HG02571 (cell line): ENCODE results near the gene ZDHHC17.
A peak's percentile ranks its signal among the peaks of the same experiment; 100 is the strongest.
"Not testable (repeated sequence)": the region's sequence is repeated elsewhere in the genome, so short reads cannot be mapped to it uniquely, and the experiment has no call there.

ENCODE experiments used
- ATAC-seq: cut with Tn5 transposase; IDR thresholded peaks from one replicate; pipeline ENCODE4 v1.9.1; 2021; ENCODE audit warnings: mild to moderate bottlenecking, moderate library complexity; ENCODE audit not compliant: unreplicated experiment

Gene ZDHHC17

GRCh38 chr12:76763746-76764675, at the start of gene ZDHHC17:
Gene ZDHHC17, plus strand, starts transcription at chr12:76764115. Its CDS starts 122 bp downstream, at chr12:76764237.
- ATAC-seq: peak; percentile 92

- no peak for ATAC-seq
Measured at GRCh38 chr12:76714415-76714814, 49.5 kb upstream of the ZDHHC17 start.

GRCh38 chr12:76714861-76715260, 49.1 kb upstream of the ZDHHC17 start:
- no peak for ATAC-seq

- no peak for ATAC-seq
Measured at GRCh38 chr12:76715332-76715731, 48.6 kb upstream of the ZDHHC17 start.

GRCh38 chr12:76717314-76717713, 46.6 kb upstream of the ZDHHC17 start:
- no peak for ATAC-seq

GRCh38 chr12:76719171-76720041, 44.5 kb upstream of the ZDHHC17 start:
- no peak for ATAC-seq

- no peak for ATAC-seq
Measured at GRCh38 chr12:76720068-76720467, 43.8 kb upstream of the ZDHHC17 start.

- no peak for ATAC-seq
Measured at GRCh38 chr12:76726626-76727025, 37.3 kb upstream of the ZDHHC17 start.

GRCh38 chr12:76732188-76732587, 31.7 kb upstream of the ZDHHC17 start:
- not testable (repeated sequence) for ATAC-seq

GRCh38 chr12:76737689-76738088, 26.2 kb upstream of the ZDHHC17 start:
- not testable (repeated sequence) for ATAC-seq

GRCh38 chr12:76738824-76739579, 24.9 kb upstream of the ZDHHC17 start:
- ATAC-seq: no peak

- ATAC-seq: no peak
Measured at GRCh38 chr12:76739896-76740295, 24.0 kb upstream of the ZDHHC17 start.

- no peak for ATAC-seq
Measured at GRCh38 chr12:76740501-76740900, 23.4 kb upstream of the ZDHHC17 start.

GRCh38 chr12:76745343-76745742, 18.6 kb upstream of the ZDHHC17 start:
- ATAC-seq: no peak

GRCh38 chr12:76746516-76746915, 17.4 kb upstream of the ZDHHC17 start:
- ATAC-seq: no peak

GRCh38 chr12:76747245-76747644, 16.7 kb upstream of the ZDHHC17 start:
- ATAC-seq: no peak

GRCh38 chr12:76755829-76756379, 8.0 kb upstream of the ZDHHC17 start:
- no peak for ATAC-seq

- no peak for ATAC-seq
Measured at GRCh38 chr12:76757694-76758093, 6.2 kb upstream of the ZDHHC17 start.

GRCh38 chr12:76762601-76762980, 1.3 kb upstream of the ZDHHC17 start:
- no peak for ATAC-seq

- no peak for ATAC-seq
Measured at GRCh38 chr12:76764856-76765255, 941 bp downstream of the ZDHHC17 start.

GRCh38 chr12:76765598-76765997, 1.7 kb downstream of the ZDHHC17 start:
- ATAC-seq: no peak
